Astrocyte (in vitro differentiated cells and primary cell): ENCODE measurements around the gene FAM170B.

ENCODE experiments used
- EZH2 ChIP-seq: IDR thresholded peaks from 2 replicates; pipeline ENCODE4 v1.6.1; 2012; ENCODE audit warnings: mild to moderate bottlenecking, low read length, inconsistent platforms; ENCODE audit not compliant: insufficient read depth
- TF ChIP-seq, protein P1 (sequence below): IDR thresholded peaks from 2 replicates; pipeline ENCODE4 v1.5.1; 2011; ENCODE audit warnings: low read depth, mild to moderate bottlenecking, inconsistent platforms, low read length, moderate library complexity; ENCODE audit not compliant: insufficient read depth

DNA sequence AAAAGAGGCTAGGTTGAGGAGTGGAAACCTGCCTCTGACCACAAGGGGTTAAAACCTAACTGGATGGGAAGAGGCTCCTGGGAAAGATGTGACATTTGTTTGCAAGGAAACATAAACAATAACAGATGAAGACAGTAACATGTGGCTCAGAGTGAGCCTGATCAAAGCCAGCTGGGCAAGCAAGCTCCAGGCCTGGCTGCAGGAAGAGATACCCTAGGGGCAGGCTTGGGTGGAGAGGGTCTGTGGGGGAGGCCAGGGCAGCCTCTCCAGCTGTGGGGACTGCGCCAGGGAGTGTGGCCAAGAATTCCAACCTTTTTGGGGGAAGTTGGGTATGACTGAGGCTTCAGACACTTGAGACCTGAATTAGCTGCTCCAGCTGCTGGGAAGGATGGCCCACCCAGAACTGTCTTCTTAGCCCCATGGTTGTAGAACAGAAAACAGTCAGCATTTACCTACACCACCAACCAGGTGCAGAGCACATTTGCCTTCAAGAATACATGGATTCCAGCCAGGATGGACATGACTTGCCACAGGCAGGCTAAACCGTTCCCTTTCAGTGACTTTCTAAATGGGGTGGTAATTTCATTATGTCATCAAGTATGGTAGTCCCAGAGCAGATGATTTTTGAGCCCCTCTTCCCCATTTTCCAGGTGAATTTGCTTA is 10.4 kb upstream of the FAM170B start:
- TF ChIP-seq, protein P1, sequence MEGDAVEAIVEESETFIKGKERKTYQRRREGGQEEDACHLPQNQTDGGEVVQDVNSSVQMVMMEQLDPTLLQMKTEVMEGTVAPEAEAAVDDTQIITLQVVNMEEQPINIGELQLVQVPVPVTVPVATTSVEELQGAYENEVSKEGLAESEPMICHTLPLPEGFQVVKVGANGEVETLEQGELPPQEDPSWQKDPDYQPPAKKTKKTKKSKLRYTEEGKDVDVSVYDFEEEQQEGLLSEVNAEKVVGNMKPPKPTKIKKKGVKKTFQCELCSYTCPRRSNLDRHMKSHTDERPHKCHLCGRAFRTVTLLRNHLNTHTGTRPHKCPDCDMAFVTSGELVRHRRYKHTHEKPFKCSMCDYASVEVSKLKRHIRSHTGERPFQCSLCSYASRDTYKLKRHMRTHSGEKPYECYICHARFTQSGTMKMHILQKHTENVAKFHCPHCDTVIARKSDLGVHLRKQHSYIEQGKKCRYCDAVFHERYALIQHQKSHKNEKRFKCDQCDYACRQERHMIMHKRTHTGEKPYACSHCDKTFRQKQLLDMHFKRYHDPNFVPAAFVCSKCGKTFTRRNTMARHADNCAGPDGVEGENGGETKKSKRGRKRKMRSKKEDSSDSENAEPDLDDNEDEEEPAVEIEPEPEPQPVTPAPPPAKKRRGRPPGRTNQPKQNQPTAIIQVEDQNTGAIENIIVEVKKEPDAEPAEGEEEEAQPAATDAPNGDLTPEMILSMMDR = no peak
- TF ChIP-seq EZH2 = no peak
